Measurements from ENCODE around the gene FZD2.
"Not testable (repeated sequence)": the region's sequence is repeated elsewhere in the genome, so short reads cannot be mapped to it uniquely, and the experiment has no call there.

FZD2 gene

DNA sequence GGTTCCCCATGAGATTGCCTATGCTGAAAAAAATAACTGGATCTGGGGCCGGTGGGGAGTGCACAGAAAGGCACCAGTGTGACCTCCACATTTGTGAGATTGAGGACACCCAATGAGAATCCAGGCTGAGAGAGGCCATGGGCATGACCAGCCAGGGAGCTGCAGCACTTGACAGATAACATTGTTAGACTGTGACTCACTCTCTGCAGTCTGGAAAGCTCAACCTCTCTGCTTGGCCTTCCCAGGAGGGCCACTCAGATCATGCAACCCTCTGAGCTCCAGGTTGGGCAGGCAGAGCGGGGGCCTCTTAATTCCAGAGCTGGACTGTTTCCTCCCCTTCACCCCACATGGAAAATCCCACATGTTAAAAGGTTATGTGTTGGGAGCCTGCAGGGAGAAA lies 30.1 kb downstream of the FZD2 start:
- H3K27me3 Mint-ChIP-seq: peaks cover 3% of the 10 kb centered on the region
- H3K4me1 Mint-ChIP-seq (ENCODE audit: low read depth): no peaks in the 10 kb centered on the region
- H3K27ac Mint-ChIP-seq: no peak overlapping the region
- no peaks in the 10 kb centered on the region for H3K9me3 Mint-ChIP-seq (ENCODE audit: low read depth)
- H3K36me3 Mint-ChIP-seq: no peaks in the 10 kb centered on the region
- no peak overlapping the region for H3K4me3 Mint-ChIP-seq

DNA sequence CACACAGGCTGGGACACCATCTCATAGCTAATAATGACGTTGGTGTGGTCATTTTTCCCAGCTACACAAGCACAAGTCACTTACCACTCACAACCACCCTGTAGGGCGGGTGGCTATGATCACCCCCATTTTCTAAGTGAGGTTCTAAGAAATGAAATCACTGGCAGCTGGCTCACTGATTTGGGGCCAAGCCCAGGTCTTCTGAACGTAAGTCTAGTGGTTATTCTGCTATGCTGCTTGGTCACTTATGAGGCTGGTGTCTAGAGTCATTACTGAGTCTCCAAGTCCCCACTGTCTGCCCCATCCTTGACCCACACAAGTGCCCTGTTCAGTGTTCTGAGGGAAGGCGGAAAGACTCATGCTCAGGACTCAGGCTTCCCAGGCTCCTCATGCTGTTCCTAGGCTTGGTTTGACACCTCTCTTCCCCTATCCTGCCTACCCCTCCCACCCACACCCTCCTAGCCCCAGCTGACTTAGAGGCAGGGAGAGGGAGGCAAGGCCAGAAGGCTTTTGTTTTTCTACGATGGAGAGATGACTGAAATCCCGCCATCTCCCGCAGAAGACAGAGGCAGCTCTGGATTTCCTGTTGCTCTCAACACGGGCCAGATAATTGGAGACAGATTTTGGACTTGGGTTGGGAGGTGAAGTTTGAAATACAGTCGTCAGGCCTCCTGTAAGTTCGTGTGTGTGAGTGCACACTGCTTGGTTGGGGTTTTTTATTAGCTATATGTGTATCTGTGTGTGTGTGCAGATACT lies 32.2 kb downstream of the FZD2 start:
- Mint-ChIP-seq H3K27me3 (peaks cover 5% of the 10 kb centered on the region), H3K36me3 (no peaks in the 10 kb centered on the region), H3K4me1 (ENCODE audit: low read depth) (no peaks in the 10 kb centered on the region), H3K27ac (no peak overlapping the region), H3K9me3 (ENCODE audit: low read depth) (no peaks in the 10 kb centered on the region), H3K4me3 (no peak overlapping the region)

DNA sequence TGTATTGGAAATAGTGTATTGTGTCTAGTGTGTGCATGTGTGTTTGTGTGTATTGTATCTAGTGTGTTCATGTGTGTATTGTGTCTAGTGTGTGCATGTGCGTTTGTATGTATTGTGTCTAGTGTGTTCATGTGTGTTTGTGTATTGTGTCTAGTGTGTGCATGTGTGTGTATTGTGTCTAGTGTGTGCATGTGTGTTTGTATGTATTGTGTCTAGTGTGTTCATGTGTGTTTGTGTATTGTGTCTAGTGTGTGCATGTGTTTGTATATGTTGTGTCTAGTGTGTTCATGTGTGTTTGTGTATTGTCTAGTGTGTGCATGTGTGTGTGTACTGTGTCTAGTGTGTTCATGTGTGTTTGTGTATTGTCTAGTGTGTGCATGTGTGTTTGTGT lies 32.8 kb downstream of the FZD2 start:
- H3K4me3 Mint-ChIP-seq; H3K36me3 Mint-ChIP-seq; H3K27me3 Mint-ChIP-seq; H3K9me3 Mint-ChIP-seq (ENCODE audit: low read depth); H3K27ac Mint-ChIP-seq; H3K4me1 Mint-ChIP-seq (ENCODE audit: low read depth): not testable (repeated sequence)

- not testable (repeated sequence) for H3K4me1 Mint-ChIP-seq (ENCODE audit: low read depth); H3K27ac Mint-ChIP-seq; H3K36me3 Mint-ChIP-seq; H3K4me3 Mint-ChIP-seq; H3K27me3 Mint-ChIP-seq; H3K9me3 Mint-ChIP-seq (ENCODE audit: low read depth)
Observed at GRCh38 chr17:44590762-44591161, 33.5 kb downstream of the FZD2 start.

GRCh38 chr17:44591206-44591605 lies 33.9 kb downstream of the FZD2 start:
- H3K4me3 Mint-ChIP-seq: no peak overlapping the region
- no peaks in the 10 kb centered on the region for H3K9me3 Mint-ChIP-seq (ENCODE audit: low read depth)
- H3K4me1 Mint-ChIP-seq (ENCODE audit: low read depth): no peaks in the 10 kb centered on the region

DNA sequence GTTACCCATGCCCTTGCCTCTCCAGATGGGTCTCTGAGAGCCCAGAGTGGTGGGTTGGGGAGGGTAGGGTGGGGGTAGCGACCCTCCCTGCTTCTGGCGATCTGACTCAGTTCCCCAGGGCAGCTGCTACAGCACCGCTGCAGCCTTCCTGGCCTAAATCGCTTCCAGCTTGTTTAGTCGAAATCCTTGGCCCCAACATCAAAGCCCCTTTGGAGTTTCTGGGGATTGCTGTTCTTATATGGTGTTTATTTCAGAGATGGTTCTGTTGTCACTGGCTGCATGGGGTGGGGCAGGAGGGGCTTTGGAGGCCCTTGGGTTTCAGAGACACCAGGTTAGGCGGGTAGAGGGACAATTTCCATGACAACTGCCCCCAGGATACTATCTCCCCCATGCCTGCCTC lies 35.9 kb downstream of the FZD2 start:
- Mint-ChIP-seq H3K9me3 (ENCODE audit: low read depth) (no peaks in the 10 kb centered on the region), H3K4me1 (ENCODE audit: low read depth) (no peaks in the 10 kb centered on the region), H3K27me3 (peaks cover 6% of the 10 kb centered on the region), H3K36me3 (no peaks in the 10 kb centered on the region), H3K27ac (no peak overlapping the region), H3K4me3 (no peak overlapping the region)

More at GRCh38 chr17:44591206-44591605, 33.9 kb downstream of the FZD2 start:
- peaks cover 6% of the 10 kb centered on the region for H3K27me3 Mint-ChIP-seq
- H3K36me3 Mint-ChIP-seq: no peaks in the 10 kb centered on the region
- H3K27ac Mint-ChIP-seq: no peak overlapping the region

- H3K4me1 Mint-ChIP-seq (ENCODE audit: low read depth): no peaks in the 10 kb centered on the region
- H3K4me3 Mint-ChIP-seq: no peak overlapping the region
- H3K36me3 Mint-ChIP-seq: no peaks in the 10 kb centered on the region
- peaks cover 8% of the 10 kb centered on the region for H3K27me3 Mint-ChIP-seq
- no peak overlapping the region for H3K27ac Mint-ChIP-seq
- H3K9me3 Mint-ChIP-seq (ENCODE audit: low read depth): no peaks in the 10 kb centered on the region
Observed at GRCh38 chr17:44595216-44595775, 38.0 kb downstream of the FZD2 start.

GRCh38 chr17:44598329-44598728 lies 41.0 kb downstream of the FZD2 start:
- H3K4me1 Mint-ChIP-seq (ENCODE audit: low read depth): no peaks in the 10 kb centered on the region
- H3K27ac Mint-ChIP-seq: no peak overlapping the region
- H3K9me3 Mint-ChIP-seq (ENCODE audit: low read depth): no peaks in the 10 kb centered on the region
- no peak overlapping the region for H3K4me3 Mint-ChIP-seq
- peaks cover 11% of the 10 kb centered on the region for H3K27me3 Mint-ChIP-seq
- no peaks in the 10 kb centered on the region for H3K36me3 Mint-ChIP-seq

GRCh38 chr17:44598932-44599297 lies 41.6 kb downstream of the FZD2 start:
- Mint-ChIP-seq H3K36me3 (no peaks in the 10 kb centered on the region), H3K4me1 (ENCODE audit: low read depth) (no peaks in the 10 kb centered on the region), H3K9me3 (ENCODE audit: low read depth) (no peaks in the 10 kb centered on the region), H3K4me3 (no peak overlapping the region), H3K27ac (no peak overlapping the region), H3K27me3 (peaks cover 8% of the 10 kb centered on the region)

- Mint-ChIP-seq H3K9me3 (ENCODE audit: low read depth) (no peaks in the 10 kb centered on the region), H3K36me3 (no peaks in the 10 kb centered on the region), H3K4me1 (ENCODE audit: low read depth) (no peaks in the 10 kb centered on the region), H3K4me3 (no peak overlapping the region), H3K27me3 (peaks cover 6% of the 10 kb centered on the region), H3K27ac (no peak overlapping the region)
Observed at GRCh38 chr17:44599298-44600175, 42.3 kb downstream of the FZD2 start.

GRCh38 chr17:44601539-44601938 lies 44.3 kb downstream of the FZD2 start:
- Mint-ChIP-seq H3K4me3 (no peak overlapping the region), H3K27me3 (peaks cover 7% of the 10 kb centered on the region), H3K4me1 (ENCODE audit: low read depth) (no peaks in the 10 kb centered on the region), H3K27ac (no peak overlapping the region), H3K9me3 (ENCODE audit: low read depth) (no peaks in the 10 kb centered on the region), H3K36me3 (no peaks in the 10 kb centered on the region)

- Mint-ChIP-seq H3K4me3 (no peak overlapping the region), H3K27me3 (peaks cover 7% of the 10 kb centered on the region), H3K27ac (no peak overlapping the region), H3K9me3 (ENCODE audit: low read depth) (no peaks in the 10 kb centered on the region), H3K4me1 (ENCODE audit: low read depth) (no peaks in the 10 kb centered on the region), H3K36me3 (no peaks in the 10 kb centered on the region)
Observed at GRCh38 chr17:44601973-44602372, 44.7 kb downstream of the FZD2 start.

- Mint-ChIP-seq H3K27ac (no peak overlapping the region), H3K36me3 (no peaks in the 10 kb centered on the region), H3K4me3 (no peak overlapping the region)
Observed at GRCh38 chr17:44602390-44602789, 45.1 kb downstream of the FZD2 start.

DNA sequence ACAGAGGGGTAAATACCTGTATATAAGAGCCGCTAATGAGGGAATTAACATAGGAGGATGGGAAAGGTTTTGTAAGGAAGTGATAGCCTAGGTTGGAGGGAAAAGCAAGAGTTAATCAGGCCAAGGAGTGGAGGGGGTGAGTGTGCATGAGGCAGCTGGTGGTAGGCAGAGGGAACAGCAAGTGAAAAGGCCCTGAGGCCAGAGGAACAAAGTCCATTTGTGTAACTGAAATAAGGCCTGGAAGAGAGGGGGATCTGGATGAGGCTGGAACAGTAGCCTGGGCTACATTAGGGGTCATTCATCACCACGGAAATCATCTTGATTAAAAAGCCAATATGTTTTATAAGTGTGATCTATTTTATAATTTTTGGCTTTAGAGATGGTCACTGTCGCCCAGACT lies 45.7 kb downstream of the FZD2 start:
- no peak overlapping the region for H3K4me3 Mint-ChIP-seq
- no peaks in the 10 kb centered on the region for H3K9me3 Mint-ChIP-seq (ENCODE audit: low read depth)
- H3K36me3 Mint-ChIP-seq: no peaks in the 10 kb centered on the region
- H3K27me3 Mint-ChIP-seq: peaks cover 7% of the 10 kb centered on the region
- no peaks in the 10 kb centered on the region for H3K4me1 Mint-ChIP-seq (ENCODE audit: low read depth)
- no peak overlapping the region for H3K27ac Mint-ChIP-seq

More at GRCh38 chr17:44602390-44602789, 45.1 kb downstream of the FZD2 start:
- Mint-ChIP-seq H3K4me1 (ENCODE audit: low read depth) (no peaks in the 10 kb centered on the region), H3K27me3 (peaks cover 7% of the 10 kb centered on the region), H3K9me3 (ENCODE audit: low read depth) (no peaks in the 10 kb centered on the region)

DNA sequence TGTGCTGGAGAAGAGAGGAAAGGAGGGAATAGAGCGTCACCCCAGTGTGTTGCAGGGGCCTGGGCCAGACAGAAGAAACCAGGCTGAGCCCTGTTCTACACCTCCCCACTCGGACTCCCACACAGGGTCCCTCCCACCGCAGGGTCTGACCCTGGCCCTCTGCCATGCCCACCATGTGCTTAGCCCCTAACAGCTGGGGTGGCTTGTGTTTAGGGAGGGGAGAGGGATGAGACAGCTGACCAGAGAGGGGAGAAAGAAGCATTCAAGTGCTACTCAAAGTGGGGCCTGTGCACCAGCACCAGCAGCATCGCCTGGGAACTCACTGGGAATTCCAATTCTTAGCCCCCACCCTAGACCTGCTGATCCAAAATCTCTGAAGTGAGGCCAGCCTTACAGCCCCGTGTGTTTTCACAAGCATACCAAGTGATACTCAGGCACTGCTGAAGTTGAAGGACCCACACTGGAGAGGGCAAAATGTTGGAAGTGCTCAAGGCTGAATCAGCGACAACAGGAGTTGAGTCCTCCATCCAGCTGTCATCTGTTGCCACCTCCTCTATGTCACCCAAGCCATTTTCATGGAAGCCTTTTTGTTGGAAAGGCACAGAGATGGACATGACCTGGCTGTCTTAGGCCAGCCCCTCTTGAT lies 47.0 kb downstream of the FZD2 start:
- no peaks in the 10 kb centered on the region for H3K9me3 Mint-ChIP-seq (ENCODE audit: low read depth)
- no peak overlapping the region for H3K27ac Mint-ChIP-seq
- H3K36me3 Mint-ChIP-seq: no peaks in the 10 kb centered on the region
- H3K27me3 Mint-ChIP-seq: peaks cover 7% of the 10 kb centered on the region
- H3K4me3 Mint-ChIP-seq: no peak overlapping the region
- no peaks in the 10 kb centered on the region for H3K4me1 Mint-ChIP-seq (ENCODE audit: low read depth)

Measured in activated naive CD8-positive, alpha-beta T cell (primary cell).